SKM-1 (cell line): ENCODE results near the gene PLCH1.
"Not testable (repeated sequence)": the region's sequence is repeated elsewhere in the genome, so short reads cannot be mapped to it uniquely, and the experiment has no call there.

ENCODE experiments used
- DNase-seq: peaks from one replicate; lab custom pipeline; 2025; ENCODE audit not compliant: unreplicated experiment; lab: John Stamatoyannopoulos, UW

PLCH1 gene

GRCh38 chr3:155425396-155425795, 319.5 kb downstream of the PLCH1 start:
- no peak for DNase-seq

DNA sequence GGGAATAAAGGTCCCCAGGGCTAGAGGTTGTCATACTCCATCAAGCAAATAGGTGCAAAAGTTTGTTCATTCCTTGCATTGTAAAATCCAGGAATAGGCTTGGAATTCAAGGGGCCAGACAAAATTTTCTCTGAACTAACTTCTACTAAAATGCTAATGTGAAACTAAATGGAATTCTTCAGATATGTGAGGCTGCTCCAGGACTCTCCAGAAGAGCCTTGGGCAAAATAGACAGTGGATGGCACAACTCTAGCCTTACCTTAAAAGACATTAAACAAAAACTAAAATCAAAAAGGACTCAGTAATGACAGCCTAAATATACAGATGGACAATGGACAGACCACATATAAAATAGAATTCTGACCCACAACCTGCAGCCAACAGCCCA, 320.6 kb downstream of the PLCH1 start:
- DNase-seq = no peak

DNA sequence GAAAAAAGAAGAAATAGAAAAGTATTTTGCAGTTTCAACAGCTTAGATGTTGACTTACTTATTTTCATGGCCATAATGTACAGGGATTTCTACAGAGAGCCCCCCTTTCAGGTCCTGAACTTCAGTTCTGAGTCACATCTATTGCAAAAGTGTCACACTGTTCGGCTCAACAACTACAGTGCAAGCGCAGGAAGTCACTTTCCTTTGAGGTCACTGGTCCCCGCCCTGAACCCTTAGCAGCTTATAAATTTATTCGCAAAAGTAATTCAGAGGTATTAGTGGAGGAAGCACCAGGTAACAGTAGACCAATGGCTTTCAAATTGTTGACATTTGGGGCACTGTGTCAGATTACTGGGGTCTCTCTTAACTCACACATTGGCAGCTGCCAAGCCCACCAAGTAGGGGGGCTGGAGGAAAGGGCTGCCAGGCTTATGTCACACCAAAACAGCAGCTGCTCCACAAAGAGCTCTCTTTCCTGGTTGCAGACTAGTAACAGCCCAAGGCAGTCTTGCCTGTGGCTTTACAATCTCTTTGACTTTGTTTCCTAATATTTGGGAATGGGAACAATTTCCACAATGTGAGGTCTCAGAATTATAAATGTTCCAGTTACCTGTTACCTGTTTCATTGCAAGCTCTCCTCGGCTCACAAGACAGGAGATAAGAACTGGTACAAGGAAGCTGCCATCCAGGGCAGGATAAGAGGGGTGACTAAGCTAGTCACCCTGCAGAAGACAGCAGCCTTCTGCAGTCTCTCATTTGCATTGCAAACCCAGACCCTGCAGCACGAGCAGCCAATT, 321.1 kb downstream of the PLCH1 start:
- no peak for DNase-seq

DNA sequence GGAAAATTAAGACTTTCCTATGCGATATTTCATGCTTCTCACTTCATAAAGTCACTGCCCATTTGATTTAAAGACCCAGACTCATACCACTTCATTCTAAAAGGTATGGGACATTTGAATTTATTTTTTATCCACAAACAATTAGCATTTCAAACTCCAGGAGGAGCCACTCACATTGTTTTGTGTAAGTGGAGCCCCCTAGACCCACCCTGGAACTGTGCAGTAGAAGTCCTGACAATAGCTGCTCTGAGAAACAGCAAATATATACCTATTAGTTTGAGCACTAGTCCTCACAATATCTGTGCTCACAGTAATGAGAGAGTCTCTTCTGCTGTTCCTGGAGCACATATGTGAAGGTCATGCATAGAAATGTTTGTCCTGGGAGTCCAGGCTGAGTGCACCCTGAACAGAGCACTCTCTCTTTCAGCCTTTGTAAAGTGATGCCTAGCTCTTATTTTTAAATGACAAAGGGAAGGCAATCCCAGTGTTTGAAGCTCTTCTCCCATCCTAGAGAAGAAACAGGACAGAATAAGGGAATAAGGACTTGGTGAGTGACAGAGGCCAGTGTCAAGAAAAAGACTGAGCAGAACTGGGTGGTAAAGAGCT, 323.9 kb downstream of the PLCH1 start:
- no peak for DNase-seq

- DNase-seq = no peak
Observed at GRCh38 chr3:155420406-155420805, 324.5 kb downstream of the PLCH1 start.

DNA sequence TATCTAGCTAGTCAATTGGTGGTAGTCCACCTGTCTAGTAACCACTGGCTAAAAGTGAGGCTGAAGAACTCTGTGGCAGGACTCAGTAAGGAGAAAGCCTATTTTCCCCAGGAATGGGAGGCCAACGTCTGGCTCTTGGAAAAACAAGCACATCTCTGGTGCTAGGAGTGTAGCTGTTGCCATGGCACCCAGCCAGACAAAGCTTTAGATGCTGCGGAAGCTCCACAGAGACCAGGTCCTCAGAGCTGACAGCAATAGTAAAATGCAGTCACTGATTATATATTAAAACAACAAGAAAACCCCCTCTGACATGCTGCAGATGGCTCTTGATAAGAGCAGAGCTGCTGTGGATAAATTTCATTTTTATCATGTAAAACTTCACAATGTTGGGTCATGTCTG, 326.5 kb downstream of the PLCH1 start:
- no peak for DNase-seq

- no peak for DNase-seq
Observed at GRCh38 chr3:155417119-155417517, 327.8 kb downstream of the PLCH1 start.

- DNase-seq = no peak
Observed at GRCh38 chr3:155416500-155417118, 328.3 kb downstream of the PLCH1 start.

DNA sequence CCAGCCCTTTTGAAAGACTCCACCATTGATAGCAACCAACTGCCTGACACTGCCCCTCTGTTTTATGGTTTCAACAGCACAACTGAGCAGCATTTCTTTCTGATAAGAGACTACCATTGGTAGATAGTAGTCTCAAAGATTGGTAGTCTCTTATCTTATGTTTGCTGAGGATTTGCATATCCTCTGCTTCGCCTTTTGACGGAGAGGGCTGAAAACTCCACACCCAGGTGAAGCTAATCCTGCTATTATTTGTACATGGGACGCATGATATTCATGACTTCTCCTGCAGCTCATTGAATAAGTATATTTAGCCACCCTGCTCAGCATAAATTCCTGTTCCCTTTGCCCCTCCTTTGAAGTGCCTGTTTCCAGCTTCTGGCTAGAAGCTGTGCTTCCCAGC, 332.0 kb downstream of the PLCH1 start:
- no peak for DNase-seq

GRCh38 chr3:155411500-155412223, 333.2 kb downstream of the PLCH1 start:
- DNase-seq = no peak

DNA sequence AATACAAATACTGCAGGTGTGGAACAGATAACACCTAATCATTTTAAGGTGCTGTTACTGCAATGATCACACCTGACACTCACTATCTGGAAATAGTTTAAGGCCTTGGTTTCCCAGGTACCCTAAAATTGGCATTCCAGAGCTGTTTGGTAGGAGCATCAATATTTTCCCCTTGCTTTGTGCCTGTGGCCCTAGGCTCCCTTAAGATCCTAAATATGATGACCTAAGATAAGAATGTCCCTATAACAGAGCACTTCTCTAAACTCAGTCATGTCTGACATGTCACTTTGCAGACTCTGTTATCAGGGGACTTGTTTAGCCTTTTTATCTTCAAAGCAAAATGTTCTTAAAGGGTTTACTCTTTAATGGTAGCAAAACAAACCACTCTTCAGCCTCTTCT, 335.5 kb downstream of the PLCH1 start:
- no peak for DNase-seq

- no peak for DNase-seq
Observed at GRCh38 chr3:155407971-155408370, 336.9 kb downstream of the PLCH1 start.

DNA sequence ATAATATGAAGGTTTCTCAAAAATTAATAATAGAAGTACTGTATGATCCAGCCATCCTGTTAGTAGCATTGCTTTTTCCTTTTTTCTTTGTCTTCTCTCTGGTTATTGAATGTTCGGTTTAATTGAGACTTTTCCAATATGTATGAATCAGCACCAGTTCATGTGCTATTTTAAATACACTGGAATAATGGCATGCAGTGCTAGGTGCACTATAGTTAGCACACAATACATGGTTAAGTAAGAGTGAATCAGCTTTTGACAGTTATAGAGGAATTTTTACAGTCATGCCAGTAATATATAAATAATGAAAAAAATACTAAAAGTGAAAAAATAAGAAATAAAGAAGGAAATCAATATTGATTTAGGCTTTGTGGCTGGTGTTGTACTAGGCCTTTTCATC, 337.5 kb downstream of the PLCH1 start:
- DNase-seq = no peak

- DNase-seq = no peak
Observed at GRCh38 chr3:155404486-155404885, 340.4 kb downstream of the PLCH1 start.

DNA sequence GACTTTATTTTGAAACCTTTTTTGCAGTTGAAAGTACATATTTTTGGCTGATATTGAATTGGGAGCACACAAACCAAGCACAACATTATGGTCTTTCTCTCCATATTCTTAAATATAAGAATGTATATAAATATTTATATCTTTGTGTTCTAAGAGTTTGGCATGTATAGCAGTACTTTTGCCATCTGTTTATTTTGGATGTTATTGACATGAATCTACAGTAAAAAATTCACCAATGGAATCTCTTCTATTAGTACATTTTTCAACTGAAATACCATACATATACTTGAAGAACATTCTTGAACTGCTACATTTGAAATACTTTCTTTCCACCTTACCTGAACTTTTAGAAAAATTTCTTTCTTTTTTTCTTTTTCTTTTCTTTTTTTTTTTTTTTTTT, 342.2 kb downstream of the PLCH1 start:
- DNase-seq = no peak

DNA sequence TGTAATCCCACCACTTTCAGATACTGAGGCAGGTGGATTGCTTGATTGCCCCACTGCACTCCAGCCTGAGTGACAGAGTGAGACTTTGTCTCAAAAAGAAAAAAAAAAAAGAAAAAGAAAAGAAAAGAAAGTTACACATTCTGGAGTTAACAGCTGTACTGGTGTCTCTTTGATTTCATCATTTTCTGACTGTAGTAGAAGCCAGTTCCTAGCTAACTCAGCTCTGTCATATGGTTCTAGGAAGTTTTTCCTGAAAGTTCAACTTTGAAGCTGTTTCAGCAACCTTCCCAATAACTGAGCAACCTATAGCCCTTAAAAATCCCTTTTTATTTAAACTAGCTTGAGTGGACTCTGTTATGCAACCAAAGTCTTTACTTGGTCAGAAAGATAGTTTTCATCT, 346.8 kb downstream of the PLCH1 start:
- no peak for DNase-seq

GRCh38 chr3:155394896-155395295, 350.0 kb downstream of the PLCH1 start:
- DNase-seq = not testable (repeated sequence)

DNA sequence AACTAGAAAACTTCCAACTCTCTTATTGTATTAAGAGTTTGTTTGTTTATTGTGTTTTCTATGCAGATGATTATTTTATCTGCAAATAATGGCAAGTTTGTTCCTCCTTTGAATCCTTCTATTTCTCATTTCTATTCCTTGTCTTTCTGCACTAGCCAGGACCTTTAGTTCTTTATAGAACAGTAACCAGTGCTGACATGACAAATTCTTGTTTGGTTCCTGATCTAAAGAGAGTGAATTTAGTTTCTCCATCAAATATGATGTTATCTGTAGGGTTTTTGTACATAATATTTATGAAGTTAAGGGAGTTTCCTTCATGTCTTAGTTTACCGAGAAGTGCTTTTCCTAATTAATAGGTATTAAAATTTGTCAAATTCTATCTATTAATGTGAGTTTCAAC, 350.6 kb downstream of the PLCH1 start:
- DNase-seq = no peak

- no peak for DNase-seq
Observed at GRCh38 chr3:155393316-155393715, 351.6 kb downstream of the PLCH1 start.

DNA sequence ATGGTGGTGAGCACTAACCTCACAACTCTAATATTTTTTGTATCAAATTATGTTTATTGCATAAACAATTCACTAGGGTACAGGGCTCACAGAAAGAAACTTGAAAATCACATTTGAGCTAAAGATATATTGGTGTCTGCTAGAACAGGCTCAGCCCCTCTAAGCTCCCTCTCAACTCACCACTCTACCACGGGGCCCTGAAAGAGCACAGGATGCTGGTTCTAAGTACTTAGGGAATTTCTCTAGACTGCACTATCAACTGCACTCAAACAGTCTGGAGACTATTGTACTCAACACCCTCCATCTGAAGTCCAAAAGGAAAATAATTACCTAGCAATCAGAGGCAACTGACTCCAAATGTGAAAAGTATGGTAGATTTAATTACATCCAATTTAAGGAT, 352.7 kb downstream of the PLCH1 start:
- no peak for DNase-seq

- no peak for DNase-seq
Observed at GRCh38 chr3:155391551-155391958, 353.3 kb downstream of the PLCH1 start.

DNA sequence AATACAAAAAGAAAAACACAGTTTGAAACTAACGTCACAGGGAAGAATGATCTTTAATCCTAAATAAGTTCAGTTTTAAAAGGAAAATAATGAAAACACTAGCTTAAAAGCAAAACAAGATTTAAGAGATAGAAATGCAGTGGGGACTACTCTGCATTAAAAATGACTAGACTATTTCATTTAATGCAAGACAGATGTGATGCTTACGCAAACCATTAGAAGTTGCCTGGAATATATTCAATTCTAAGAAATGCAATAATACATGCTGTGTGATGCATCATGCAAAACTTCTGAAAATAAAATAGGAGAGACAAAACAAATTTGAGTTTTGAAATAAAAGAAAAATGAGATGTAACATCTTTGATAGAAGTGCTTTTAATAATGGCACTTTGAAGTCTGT, 353.8 kb downstream of the PLCH1 start:
- no peak for DNase-seq
